HG03469 (cell line): ENCODE measurements around the gene ATP13A3.
"Not testable (repeated sequence)": the region's sequence is repeated elsewhere in the genome, so short reads cannot be mapped to it uniquely, and the experiment has no call there.

Source experiments
- ATAC-seq: cut with Tn5 transposase; IDR thresholded peaks from one replicate; pipeline ENCODE4 v1.9.1; 2021; ENCODE audit warnings: mild to moderate bottlenecking, moderate library complexity, moderate number of reproducible peaks; ENCODE audit not compliant: unreplicated experiment

Gene ATP13A3

DNA sequence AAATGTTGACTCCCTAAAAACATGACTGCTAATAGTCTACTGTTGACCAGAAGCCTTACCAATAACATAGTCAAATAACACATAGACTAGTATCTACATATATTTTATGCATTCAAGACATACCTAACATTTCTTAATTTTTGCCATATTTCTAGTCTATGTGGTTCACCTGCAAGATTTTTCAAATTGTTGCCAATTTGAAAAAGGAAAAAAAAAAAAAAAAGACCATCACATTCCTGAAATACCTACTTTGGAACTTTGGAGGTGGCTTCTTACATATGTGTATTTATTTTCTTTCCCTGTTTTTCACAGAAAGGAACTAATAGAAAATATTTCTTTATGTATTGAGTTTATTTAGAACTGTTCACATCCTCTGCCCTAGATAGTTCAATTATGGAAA is 13.4 kb upstream of the ATP13A3 start:
- no peak for ATAC-seq

DNA sequence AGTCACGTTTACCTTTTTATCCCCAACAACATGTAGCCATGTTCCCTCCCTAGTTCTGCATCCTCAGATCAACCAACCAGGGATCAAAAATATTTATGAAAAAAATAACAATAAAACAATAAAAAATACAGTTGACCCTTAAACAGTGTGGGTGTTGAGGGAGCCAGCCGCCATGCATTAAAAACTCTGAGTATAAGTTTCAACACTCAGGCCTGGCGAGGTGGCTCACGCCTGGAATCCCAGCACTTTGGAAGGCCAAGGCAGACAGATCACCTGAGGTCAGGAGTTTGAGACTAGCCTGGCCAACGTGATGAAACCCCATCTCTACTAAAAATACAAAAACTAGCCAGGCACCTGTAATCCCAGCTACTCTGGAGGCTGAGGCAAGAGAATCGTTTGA is 12.7 kb upstream of the ATP13A3 start:
- not testable (repeated sequence) for ATAC-seq

DNA sequence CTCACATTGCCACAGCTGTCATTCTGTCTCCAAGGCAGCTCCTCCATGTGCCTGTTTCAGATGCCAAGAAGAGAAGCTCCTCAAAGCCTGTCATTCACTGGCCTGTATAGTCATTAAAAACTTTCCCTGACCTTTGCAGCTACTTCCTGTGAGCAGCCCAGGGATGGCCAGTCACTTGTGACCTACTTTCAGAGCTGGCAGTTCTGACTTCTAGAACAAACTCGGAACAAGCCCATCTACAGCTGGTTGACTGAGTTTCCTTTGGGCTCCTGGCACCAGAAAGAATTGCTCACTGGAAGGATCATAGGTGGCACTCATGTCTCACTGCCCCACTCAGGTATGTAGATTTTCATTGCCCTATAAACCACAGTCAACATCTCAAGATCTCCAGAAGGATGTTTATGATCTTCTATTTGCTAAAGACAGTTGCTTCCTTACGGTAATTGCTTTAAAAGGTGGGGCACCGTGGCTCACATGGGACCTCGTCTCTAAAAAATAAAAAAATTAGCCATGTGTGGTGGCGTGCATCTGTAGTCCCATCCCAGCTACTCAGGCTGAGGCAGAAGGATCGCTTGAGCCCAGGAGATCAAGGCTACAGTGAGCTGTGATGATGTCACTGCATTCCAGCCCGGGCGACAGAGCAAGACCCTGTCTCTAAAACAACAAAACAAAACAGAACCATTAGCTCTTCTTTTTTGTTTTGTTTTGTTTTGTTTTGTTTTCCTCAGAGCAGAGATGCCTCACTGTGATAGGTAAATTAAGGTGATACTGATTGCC is 11.2 kb upstream of the ATP13A3 start:
- ATAC-seq: no peak

DNA sequence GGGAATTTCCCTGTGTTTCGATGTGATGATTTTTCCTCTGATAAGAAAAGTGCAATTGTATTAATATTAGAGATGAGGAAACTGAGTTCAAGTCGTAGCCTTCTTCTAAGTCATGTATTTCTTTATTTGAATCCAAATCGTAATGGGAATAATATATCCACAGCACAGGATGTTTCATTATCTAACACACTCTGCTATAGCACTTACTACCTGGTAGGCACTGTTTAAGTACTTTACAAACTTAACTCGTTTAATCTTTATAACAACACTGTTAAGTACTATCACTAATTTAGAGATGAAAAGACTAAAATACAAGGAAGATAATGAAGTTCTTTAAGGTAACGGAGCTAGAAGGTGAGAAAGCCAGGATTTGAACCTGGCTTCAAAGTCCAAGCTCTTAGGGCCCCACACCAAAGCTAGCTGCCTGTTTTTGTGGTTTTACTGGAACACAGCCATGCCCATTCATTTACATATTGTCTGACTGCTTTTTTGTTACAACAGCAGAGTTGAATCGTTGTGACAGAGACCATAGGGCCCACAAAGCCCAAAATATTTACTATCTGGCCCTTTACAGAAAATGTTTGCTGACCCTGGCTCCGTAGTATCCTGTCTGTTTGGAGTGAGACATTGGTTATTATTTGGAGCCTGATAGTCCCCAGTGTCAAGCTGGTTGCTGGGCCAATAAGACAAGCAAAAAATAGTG is 9.6 kb upstream of the ATP13A3 start:
- no peak for ATAC-seq

DNA sequence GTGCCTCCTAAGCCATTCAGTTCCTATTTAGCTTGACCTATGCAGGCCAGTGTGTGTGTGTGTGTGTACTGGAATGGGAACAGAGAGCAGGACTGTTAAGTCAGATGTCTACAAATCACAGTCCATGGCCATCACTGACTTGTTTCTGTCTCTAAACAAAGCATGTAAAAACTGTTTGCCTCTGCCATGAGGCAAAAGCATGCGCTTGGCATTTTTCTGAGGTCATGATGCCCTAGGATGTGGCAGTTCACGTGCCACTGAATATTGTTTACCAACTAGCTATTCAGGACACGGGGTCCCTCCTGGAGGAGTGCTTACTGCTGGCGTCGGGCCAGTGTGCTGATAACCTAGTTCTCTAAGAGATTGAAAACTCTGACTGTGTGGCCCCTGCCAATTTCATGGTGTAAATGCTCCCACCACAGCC is 8.2 kb upstream of the ATP13A3 start:
- ATAC-seq: no peak

DNA sequence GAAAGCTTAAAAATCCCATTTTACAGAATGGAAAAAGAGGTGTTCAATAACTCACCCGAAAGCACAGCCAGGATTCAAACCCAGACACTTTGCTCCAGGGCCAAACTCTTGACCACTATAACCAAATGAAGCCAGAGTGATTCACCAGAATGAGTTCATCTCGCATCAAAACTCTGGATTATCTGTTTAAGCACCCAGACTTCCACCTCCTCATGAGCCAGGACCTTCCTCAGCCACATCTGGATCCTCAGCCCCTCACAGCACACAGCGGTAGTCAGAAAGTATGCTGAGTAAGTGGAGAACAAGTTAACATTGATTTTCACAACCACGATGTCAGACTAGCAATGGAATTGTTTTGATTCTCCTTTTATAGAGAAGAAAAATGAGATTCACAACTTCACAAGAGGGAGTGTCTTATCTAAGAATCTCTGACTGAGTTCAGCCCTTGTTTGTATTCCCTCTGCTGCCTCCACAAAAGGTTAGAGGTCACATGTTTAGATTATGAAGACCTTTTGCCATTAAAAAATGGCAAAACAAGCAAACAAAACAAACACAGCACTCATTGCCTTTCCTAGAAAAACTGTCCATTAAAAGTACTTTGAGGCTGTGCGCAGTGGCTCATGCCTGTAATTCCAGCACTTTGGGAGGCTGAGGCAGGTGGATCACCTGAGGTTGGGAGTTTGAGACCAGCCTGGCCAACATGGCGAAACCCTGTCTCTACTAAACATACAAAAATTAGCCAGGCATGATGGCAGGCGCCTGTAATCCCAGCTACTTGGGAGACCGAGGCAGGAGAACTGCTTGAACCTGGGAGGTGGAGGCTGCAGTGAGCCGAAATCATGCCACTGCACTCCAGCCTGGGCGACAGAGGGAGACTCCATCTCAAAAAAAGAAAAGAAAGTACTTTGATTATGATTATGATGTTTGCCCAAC is 7.5 kb upstream of the ATP13A3 start:
- ATAC-seq: not testable (repeated sequence)

DNA sequence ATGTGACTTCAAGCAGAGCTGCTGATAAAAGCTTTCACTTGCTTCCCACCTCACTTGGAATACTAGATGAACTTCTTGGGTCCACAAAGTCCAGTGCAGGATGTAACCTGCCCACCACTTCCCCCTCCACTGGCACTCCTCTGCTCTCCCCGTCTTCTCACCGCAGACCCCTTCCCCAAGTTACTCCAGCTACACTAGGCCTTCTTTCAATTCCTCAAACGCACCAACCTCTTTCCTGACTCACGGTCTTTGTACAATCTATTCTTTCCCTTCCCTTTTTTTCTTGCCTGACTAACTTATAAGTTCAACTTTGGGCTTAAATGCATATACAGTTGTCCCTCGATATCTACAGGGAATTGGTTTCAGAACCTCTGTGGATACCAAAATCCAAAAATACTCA is 5.2 kb upstream of the ATP13A3 start:
- ATAC-seq: no peak

DNA sequence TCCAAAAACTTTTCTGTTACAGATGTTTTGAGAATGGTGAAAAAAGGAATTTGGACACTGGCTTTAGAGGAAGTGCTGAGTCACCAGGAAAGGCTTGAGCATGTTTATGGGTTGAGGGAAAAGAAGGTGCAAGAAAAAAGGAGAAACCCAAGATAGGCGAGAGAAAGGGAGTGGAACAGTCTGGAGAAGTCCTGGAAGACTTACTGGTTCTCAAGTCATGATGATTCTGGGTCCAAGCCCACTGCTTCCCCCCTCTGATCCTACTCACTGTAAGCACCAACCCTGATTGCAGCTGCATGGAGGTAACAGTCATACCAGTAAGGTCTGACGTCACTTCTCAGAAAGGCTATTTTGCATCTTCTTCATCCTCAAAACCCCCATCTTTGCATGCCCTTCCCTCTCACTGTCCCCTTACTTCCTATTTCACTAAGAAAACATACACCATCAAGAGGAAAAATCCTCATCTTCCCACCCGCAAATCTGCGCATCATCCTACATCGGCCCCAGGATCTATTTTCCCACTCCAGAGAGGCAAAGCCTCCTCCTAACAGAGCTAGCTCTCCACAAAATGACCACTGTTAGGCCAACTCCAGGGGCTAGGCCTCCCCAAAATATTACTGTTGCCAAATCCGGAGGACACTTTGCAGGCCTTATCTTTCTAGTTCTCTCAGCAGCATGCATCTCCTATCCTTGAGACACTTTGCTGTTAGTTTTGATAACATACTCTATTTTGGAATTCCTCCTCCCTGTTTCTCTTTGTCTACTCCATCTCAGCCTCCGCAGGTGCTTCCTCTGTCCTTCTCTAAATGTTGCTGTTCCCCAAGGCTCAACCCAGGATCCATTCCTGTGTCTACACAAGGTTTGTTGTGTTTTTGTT is 3.2 kb upstream of the ATP13A3 start:
- ATAC-seq: peak; percentile 33

DNA sequence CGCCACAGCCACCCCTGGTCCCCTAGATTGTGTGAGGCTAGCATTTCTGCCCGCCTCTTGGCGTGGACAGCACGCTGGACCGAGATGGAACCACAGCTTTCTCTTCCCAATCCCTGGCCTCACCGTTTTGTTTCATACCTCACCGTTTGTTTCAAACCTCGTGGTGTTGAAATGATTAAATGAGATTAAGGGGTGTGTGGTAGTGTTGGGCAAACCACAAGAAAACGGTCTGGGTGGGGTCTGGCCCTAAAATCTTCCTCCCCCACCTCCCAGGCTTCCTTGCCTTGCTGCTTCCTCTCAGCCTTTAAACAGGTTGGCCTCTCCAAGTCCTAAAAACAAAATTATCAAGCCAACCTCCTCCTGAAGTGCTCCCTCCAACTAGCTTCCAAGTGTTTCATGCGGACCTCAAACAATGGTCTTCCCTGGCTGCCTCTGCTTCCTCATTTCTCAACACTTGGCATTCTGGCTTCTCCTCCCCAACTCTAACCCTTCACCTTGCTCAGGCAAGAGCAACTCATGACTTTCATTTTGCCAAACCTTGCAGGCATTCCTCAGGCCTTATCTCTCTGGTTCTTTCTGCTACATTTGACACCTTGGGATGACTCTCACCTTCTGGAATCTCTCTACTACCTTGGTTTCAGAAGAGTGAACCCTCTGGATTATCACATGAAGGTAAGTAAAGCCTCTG is 1.4 kb upstream of the ATP13A3 start:
- no peak for ATAC-seq

DNA sequence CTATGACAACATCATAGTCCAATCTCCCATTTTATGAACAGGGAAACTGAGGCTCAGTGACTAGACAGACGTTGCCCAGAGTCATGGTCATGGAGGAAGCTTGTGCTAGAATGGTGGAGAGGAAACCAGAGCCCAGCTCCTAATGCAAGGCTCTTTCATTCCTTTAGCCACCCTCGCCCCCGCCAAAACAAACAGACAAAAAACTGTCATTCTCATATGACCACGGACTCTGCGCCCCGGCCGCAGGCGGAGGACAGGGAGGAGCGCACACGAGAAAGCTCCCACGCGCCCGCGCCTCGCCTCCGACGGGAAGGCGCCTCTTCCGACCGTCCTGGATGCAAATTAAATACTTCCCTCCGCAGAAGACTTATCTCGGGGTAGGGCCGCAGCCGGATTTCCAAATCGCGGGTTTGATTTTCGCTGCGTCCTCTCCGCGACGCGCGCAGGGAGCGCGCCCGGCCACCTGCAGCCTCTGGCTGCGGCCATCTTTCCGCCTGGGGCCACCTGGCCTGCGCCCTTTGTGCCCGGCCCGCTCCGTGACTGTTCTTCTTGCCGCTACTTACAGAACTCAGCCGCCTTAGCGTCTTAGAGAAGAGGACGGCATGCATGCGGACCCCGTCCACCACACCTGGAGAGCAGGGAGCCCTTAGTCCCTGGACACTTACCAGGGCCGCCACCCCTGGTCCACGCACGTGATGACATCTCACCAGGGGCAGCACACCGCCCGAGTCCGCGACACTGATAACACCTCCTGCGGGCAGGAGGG is 670 bp upstream of the ATP13A3 start:
- no peak for ATAC-seq

DNA sequence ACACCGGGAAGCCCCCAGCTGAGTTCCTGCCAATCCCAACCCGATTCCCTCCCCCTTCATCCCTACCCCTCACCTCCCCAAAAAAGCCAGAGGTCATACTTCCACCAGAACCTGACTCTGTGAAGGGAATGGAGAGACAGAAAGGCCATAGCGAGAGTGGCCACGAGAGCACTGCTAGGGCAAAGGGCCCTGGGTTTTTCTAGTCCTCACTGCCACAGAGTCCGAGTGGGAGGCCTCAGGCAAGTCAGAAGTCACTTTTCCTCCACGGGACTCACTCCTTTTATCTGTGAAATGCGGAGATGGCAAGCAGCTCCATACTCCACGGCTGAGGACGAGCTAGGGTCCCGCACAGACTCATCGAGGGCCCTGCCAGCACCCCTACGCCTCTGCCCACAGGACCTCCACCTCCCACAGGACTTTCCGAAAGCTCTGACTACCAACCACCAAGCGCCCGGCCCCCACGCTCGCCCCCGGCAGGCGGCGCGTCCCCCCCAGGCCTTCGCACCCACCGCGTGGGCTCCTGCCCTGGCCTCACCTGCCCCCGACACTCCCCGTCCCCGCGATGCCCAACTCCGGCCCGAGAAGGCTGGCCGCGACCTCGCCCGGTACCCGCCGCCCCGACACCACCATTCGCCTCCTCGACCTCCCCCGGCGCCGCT is 792 bp downstream of the ATP13A3 start:
- no peak for ATAC-seq

DNA sequence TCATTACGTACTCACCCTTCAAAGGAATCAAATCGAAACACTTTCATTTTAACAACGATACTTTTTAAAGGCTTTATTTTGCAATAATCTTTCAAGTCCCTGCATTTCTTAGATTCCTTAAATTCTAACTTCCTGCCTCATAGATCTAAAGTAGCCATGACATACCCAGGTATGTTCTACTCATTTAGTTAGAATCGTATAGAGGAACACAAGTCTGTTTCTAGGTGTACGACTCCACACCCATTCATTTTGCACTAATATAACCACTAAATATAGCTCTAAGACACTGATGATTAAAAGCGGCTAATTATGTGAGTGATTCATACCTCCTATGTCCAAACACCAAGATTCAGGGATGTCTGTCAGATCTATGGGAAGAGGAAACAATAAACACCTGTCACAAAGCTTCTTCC is 1.3 kb downstream of the ATP13A3 start:
- ATAC-seq: no peak

DNA sequence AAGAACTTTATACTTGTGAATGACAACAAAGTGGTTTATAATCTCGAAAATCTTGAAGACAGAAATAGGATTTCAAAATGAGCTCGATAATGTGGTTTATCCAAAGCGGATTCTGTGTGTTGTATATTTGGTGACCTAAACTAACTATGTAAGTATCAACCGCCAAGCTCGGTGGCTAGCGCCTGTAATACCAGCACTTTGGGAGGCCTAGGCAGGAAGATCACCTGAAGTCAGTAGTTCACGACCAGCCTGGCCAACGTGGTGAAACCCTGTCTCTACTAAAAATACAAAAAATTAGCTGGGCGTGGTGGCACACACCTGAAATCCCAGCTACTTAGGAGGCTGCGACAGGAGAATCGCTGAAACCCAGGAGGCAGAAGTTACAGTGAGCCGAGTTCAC is 2.2 kb downstream of the ATP13A3 start:
- ATAC-seq: no peak

DNA sequence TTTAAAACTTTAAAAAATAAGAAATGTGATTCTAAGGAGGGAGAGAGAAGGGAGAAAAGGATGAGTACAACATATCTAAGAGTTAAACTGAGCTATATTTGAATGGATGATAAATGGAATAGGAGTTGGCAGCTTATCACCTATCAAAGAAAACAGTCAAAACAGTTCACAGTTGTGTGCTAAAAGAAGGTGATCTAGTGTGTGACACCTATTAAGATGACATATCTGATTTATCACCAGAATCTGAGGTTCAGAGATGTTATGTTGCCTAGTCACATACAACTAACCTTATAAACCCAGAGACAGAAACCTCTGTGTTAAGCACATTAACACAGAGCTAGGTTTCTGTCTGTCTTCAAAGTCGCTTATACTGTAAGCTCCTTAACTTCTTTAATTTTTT is 3.0 kb downstream of the ATP13A3 start:
- ATAC-seq: no peak

DNA sequence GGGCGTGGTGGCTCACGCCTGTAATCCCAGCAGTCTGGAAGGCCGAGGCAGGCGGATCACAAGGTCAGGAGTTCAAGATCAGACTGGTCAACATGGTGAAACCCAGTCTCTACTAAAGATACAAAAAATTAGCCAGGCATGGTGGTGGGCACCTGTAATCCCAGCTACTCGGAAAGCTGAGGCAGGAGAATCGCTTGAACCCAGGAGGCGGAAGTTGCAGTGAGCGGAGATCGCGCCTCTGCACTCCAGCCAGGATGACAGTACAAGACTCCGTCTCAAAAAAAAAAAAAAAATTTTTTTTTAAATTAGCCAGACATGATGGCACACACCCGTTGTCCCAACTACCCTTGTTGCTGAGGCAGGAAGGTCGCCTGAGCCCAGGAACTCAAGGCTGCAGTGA is 4.0 kb downstream of the ATP13A3 start:
- ATAC-seq: not testable (repeated sequence)

DNA sequence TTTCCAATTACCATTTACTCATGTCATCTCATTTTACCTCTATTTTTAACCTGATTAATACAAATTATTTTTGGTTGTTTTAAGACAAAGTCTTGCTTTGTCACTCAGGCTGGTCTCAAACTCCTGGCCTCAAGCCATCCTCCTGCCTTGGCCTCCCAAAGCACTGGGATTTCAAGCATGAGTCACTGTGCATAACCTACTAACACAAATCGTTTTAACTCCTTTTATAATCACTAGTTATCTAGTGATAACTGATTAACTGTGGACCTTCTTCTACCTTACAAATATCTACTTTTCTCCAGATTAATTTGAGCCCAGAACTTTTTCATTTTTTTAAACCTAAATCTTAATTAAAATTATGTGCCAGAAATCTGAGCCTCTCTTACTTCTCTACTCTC is 4.6 kb downstream of the ATP13A3 start:
- ATAC-seq: no peak

DNA sequence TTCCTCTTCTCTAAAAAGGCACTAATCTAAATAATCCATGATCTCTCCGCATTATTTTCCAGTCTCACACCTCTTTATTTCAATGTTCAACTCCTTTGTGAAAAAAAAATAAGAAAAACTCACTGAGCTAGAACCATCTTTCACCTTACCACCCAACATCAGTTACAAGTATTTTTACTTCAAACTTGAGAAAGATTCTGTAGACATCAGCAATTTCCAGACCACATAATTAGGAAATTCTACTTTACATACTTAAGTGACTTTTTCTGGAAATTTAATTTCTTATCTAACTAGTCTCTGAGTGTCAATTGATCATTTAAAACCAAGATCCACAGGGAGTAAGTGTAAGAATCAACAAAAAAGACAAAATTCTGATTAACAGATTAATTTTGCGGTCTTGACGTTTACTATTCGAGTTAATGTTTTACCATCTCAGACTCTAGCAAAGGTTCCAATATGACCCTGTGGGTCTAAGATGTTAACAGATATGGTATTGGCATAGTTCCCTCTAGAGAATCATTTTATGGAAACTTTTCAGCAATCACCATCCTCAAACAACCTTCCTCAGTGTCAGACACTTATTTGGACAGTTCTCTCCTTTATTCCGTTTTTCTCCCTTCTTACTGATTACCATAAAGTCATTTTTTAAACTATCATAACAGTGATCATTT is 5.1 kb downstream of the ATP13A3 start:
- no peak for ATAC-seq

DNA sequence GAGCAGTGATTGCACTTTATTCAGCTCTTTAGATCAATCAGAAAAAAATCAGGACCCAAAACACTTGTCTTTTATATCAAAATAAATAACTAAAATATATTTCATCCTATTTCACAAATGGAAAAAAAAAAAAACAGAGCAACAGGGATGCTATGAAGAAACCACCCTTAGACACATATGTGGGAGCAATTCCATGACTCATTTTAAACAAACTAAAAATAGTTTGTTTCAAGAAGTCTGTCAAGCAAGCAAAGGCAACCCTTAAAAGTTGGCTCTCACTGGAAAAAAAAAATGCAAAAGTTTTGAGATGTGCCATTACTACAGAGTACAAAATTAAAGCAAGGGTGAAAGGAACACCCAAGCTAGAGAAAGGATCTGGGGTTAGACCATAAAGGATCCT is 5.7 kb downstream of the ATP13A3 start:
- no peak for ATAC-seq
